ES-I3 (cell line): Measurements from ENCODE around the gene KIF26A.

Source experiments
- H3K36me3 ChIP-seq: 2 replicates; pipeline ENCODE4 v1.6.1; 2013; ENCODE audit warnings: mild to moderate bottlenecking, low read length, control low read depth, moderate library complexity; ENCODE audit not compliant: insufficient read depth
- H3K4me1 ChIP-seq: 2 replicates; pipeline ENCODE4 v1.6.1; 2013; ENCODE audit warnings: mild to moderate bottlenecking, control low read depth, low read length; ENCODE audit not compliant: insufficient read depth
- H3K9ac ChIP-seq: 2 replicates; pipeline ENCODE4 v1.6.1; 2013; ENCODE audit warnings: low read depth, mild to moderate bottlenecking, low read length, moderate library complexity
- H3K9me3 ChIP-seq: 2 replicates; pipeline ENCODE4 v1.6.1; 2013; ENCODE audit warnings: mild to moderate bottlenecking, low read length, moderate library complexity; ENCODE audit not compliant: control insufficient read depth, insufficient read depth

Gene KIF26A

GRCh38 chr14:104138098-104138717 is at the start of gene KIF26A:
Gene KIF26A, plus strand, starts transcription at chr14:104138587. Its CDS starts 136 bp downstream, at chr14:104138723.
- Histone ChIP-seq H3K4me1 (peaks cover 7% of the 10 kb centered on the region; the same call in 1 of the 2 replicates), H3K9ac (peak within 1 kb of the TSS; percentile 71), H3K9me3 (no peaks in the 10 kb centered on the region), H3K36me3 (no peaks in the 10 kb centered on the region)

- H3K36me3 ChIP-seq, result no peaks in the 10 kb centered on the region
- H3K4me1 ChIP-seq, result peaks cover 5% of the 10 kb centered on the region; the same call in 1 of the 2 replicates
- no peaks in the 10 kb centered on the region for H3K9me3 ChIP-seq
- H3K9ac ChIP-seq, result no peak overlapping the region
Observed at GRCh38 chr14:104090071-104090748, 48.2 kb upstream of the KIF26A start.

- H3K9me3 ChIP-seq, result no peaks in the 10 kb centered on the region
- H3K36me3 ChIP-seq, result no peaks in the 10 kb centered on the region
- H3K4me1 ChIP-seq, result peaks cover 5% of the 10 kb centered on the region; the same call in 1 of the 2 replicates
- H3K9ac ChIP-seq, result no peak overlapping the region
Observed at GRCh38 chr14:104091061-104091926, 47.1 kb upstream of the KIF26A start.

GRCh38 chr14:104091927-104092771 is 46.2 kb upstream of the KIF26A start:
- Histone ChIP-seq H3K9me3 (no peaks in the 10 kb centered on the region), H3K9ac (no peak overlapping the region), H3K36me3 (no peaks in the 10 kb centered on the region), H3K4me1 (peaks cover 5% of the 10 kb centered on the region; the same call in 1 of the 2 replicates)

- Histone ChIP-seq H3K9me3 (no peaks in the 10 kb centered on the region), H3K36me3 (no peaks in the 10 kb centered on the region), H3K9ac (no peak overlapping the region), H3K4me1 (peaks cover 5% of the 10 kb centered on the region; the same call in 1 of the 2 replicates)
Observed at GRCh38 chr14:104092931-104093365, 45.4 kb upstream of the KIF26A start.

GRCh38 chr14:104093366-104094055 is 44.9 kb upstream of the KIF26A start:
- Histone ChIP-seq H3K9me3 (no peaks in the 10 kb centered on the region), H3K9ac (no peak overlapping the region), H3K4me1 (peaks cover 5% of the 10 kb centered on the region; the same call in 1 of the 2 replicates), H3K36me3 (no peaks in the 10 kb centered on the region)

- Histone ChIP-seq H3K4me1 (peaks cover 5% of the 10 kb centered on the region; the same call in 1 of the 2 replicates), H3K9ac (no peak overlapping the region), H3K9me3 (no peaks in the 10 kb centered on the region), H3K36me3 (no peaks in the 10 kb centered on the region)
Observed at GRCh38 chr14:104094056-104094708, 44.2 kb upstream of the KIF26A start.

GRCh38 chr14:104094709-104095425 is 43.5 kb upstream of the KIF26A start:
- H3K9ac ChIP-seq, result no peak overlapping the region
- H3K36me3 ChIP-seq, result no peaks in the 10 kb centered on the region
- peaks cover 5% of the 10 kb centered on the region; the same call in 1 of the 2 replicates for H3K4me1 ChIP-seq
- H3K9me3 ChIP-seq, result no peaks in the 10 kb centered on the region

- no peaks in the 10 kb centered on the region for H3K36me3 ChIP-seq
- H3K9me3 ChIP-seq, result no peaks in the 10 kb centered on the region
- peaks cover 5% of the 10 kb centered on the region; the same call in 1 of the 2 replicates for H3K4me1 ChIP-seq
- no peak overlapping the region for H3K9ac ChIP-seq
Observed at GRCh38 chr14:104095426-104096310, 42.7 kb upstream of the KIF26A start.

GRCh38 chr14:104096318-104096717 is 42.1 kb upstream of the KIF26A start:
- Histone ChIP-seq H3K4me1 (peaks cover 5% of the 10 kb centered on the region; the same call in 1 of the 2 replicates), H3K9me3 (no peaks in the 10 kb centered on the region)

GRCh38 chr14:104096751-104097700 is 41.4 kb upstream of the KIF26A start:
- Histone ChIP-seq H3K36me3 (no peaks in the 10 kb centered on the region), H3K9me3 (no peaks in the 10 kb centered on the region), H3K4me1 (peaks cover 5% of the 10 kb centered on the region; the same call in 1 of the 2 replicates), H3K9ac (no peak overlapping the region)

More at GRCh38 chr14:104096318-104096717, 42.1 kb upstream of the KIF26A start:
- H3K9ac ChIP-seq, result no peak overlapping the region
- H3K36me3 ChIP-seq, result no peaks in the 10 kb centered on the region
